IPS-15b (cell line): ENCODE data around the gene CAPN10.

Experiments used
- H3K27me3 ChIP-seq: one replicate; pipeline ENCODE4 v1.6.1; 2013; ENCODE audit warnings: low read length; ENCODE audit not compliant: control insufficient read depth, insufficient read depth
- H3K36me3 ChIP-seq: one replicate; pipeline ENCODE4 v1.6.1; 2013; ENCODE audit warnings: low read length; ENCODE audit not compliant: control insufficient read depth, insufficient read depth
- H3K4me1 ChIP-seq: one replicate; pipeline ENCODE4 v1.6.1; 2013; ENCODE audit warnings: mild to moderate bottlenecking, low read length; ENCODE audit not compliant: control insufficient read depth, insufficient read depth
- H3K4me3 ChIP-seq: one replicate; pipeline ENCODE4 v1.5.1; 2013; ENCODE audit warnings: low read depth, low read length
- H3K9ac ChIP-seq: one replicate; pipeline ENCODE4 v1.6.1; 2013; ENCODE audit warnings: low read depth, mild to moderate bottlenecking, low read length
- H3K9me3 ChIP-seq: one replicate; pipeline ENCODE4 v1.6.1; 2013; ENCODE audit warnings: mild to moderate bottlenecking, low read length; ENCODE audit not compliant: control insufficient read depth, insufficient read depth

Gene CAPN10

GRCh38 chr2:240589375-240589774, 2.8 kb downstream of the CAPN10 start:
- no peaks in the 10 kb centered on the region for H3K27me3 ChIP-seq
- H3K9me3 ChIP-seq = no peaks in the 10 kb centered on the region
- H3K4me3 ChIP-seq = no peak overlapping the region
- H3K36me3 ChIP-seq = peaks cover 16% of the 10 kb centered on the region
- no peak overlapping the region for H3K9ac ChIP-seq
- H3K4me1 ChIP-seq = peaks cover 10% of the 10 kb centered on the region

GRCh38 chr2:240589850-240590525, 3.5 kb downstream of the CAPN10 start:
- no peaks in the 10 kb centered on the region for H3K27me3 ChIP-seq
- peaks cover 16% of the 10 kb centered on the region for H3K36me3 ChIP-seq
- no peaks in the 10 kb centered on the region for H3K9me3 ChIP-seq
- H3K9ac ChIP-seq = no peak overlapping the region
- H3K4me3 ChIP-seq = no peak overlapping the region
- H3K4me1 ChIP-seq = peaks cover 5% of the 10 kb centered on the region

- Histone ChIP-seq H3K9ac (no peak overlapping the region), H3K4me1 (no peaks in the 10 kb centered on the region), H3K9me3 (no peaks in the 10 kb centered on the region), H3K4me3 (no peak overlapping the region), H3K36me3 (peaks cover 16% of the 10 kb centered on the region), H3K27me3 (no peaks in the 10 kb centered on the region)
Observed at GRCh38 chr2:240590681-240591111, 4.2 kb downstream of the CAPN10 start.

DNA sequence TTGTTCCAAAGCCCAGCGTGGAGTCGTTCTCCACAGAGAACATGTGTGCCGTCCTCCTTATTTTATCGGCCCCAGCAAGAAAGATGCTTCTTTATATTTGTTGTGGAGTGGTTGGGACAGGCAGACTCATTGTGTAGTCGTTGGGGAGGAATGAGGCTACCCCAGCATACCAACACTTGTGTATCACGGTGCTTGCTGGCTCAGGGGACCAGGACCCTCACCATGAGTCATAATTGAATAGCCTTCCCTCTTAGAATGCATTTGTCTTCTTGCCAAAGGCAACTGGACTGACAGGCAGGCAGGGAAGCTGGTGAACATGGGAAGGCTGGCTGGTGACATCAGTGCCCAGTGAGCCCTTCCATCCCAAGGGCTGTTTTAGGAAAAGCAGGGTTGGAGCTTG, 4.7 kb downstream of the CAPN10 start:
- Histone ChIP-seq H3K4me1 (no peaks in the 10 kb centered on the region), H3K4me3 (no peak overlapping the region), H3K9ac (no peak overlapping the region), H3K36me3 (peaks cover 17% of the 10 kb centered on the region), H3K27me3 (no peaks in the 10 kb centered on the region), H3K9me3 (no peaks in the 10 kb centered on the region)

DNA sequence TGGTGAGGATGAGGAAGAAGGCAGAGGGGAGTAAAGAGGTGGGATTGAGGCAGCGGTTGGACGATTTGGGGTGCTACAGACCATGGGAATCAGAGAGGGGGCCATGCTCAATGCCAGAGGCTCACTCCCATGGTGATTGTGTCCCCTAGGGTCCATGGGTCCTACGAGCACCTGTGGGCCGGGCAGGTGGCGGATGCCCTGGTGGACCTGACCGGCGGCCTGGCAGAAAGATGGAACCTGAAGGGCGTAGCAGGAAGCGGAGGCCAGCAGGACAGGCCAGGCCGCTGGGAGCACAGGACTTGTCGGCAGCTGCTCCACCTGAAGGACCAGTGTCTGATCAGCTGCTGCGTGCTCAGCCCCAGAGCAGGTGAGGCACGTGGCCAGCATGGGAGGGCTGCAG, 5.2 kb downstream of the CAPN10 start:
- Histone ChIP-seq H3K27me3 (no peaks in the 10 kb centered on the region), H3K9ac (no peak overlapping the region), H3K36me3 (peaks cover 19% of the 10 kb centered on the region), H3K4me3 (no peak overlapping the region), H3K9me3 (no peaks in the 10 kb centered on the region), H3K4me1 (no peaks in the 10 kb centered on the region)

GRCh38 chr2:240593026-240593702, 6.6 kb downstream of the CAPN10 start:
- Histone ChIP-seq H3K9ac (no peak overlapping the region), H3K4me1 (no peaks in the 10 kb centered on the region), H3K36me3 (peaks cover 23% of the 10 kb centered on the region), H3K9me3 (no peaks in the 10 kb centered on the region), H3K27me3 (no peaks in the 10 kb centered on the region), H3K4me3 (no peak overlapping the region)

GRCh38 chr2:240593703-240594451, 7.3 kb downstream of the CAPN10 start:
- peaks cover 23% of the 10 kb centered on the region for H3K36me3 ChIP-seq
- no peaks in the 10 kb centered on the region for H3K4me1 ChIP-seq
- no peaks in the 10 kb centered on the region for H3K9me3 ChIP-seq
- H3K4me3 ChIP-seq = no peak overlapping the region
- no peak overlapping the region for H3K9ac ChIP-seq
- no peaks in the 10 kb centered on the region for H3K27me3 ChIP-seq

GRCh38 chr2:240594511-240595380, 8.2 kb downstream of the CAPN10 start:
- no peak overlapping the region for H3K9ac ChIP-seq
- H3K9me3 ChIP-seq = no peaks in the 10 kb centered on the region
- H3K4me3 ChIP-seq = no peak overlapping the region
- no peaks in the 10 kb centered on the region for H3K4me1 ChIP-seq
- peaks cover 23% of the 10 kb centered on the region for H3K36me3 ChIP-seq
- H3K27me3 ChIP-seq = no peaks in the 10 kb centered on the region

DNA sequence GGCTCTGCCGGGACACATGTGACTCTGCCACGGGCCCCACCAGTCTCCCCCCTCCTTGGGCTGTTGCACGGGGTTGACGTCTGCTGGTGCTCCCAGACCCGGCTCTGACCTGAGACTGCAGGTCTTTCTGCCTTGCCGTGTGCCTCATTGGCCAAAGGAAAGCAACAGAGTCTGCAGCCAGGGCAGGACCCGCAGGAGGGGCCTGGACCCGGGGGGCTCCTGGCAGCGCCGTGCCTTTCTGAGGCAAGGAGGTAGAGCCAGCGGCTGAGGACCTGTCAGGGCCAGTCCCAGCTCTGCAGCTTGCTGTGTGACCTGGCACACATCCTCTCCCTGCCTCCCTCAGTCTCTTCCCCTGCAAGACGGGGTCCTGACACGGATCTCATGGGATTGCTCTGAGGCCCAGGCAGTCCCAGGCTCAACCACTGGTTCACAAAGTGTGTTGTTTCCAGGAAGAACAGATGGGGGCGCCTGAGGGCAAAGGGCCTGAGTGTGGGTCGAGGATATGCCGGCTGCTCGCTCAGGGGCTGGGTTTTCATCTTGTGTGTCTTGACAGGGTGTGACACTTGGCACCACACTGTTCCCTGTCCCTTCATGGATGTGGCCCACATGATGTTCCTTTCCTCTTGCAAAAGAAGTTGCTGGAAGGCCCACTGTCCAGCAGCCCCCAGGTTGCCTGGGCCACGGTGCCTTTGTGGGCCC, 9.0 kb downstream of the CAPN10 start:
- Histone ChIP-seq H3K27me3 (no peaks in the 10 kb centered on the region), H3K36me3 (peaks cover 26% of the 10 kb centered on the region), H3K9ac (no peak overlapping the region), H3K4me1 (no peaks in the 10 kb centered on the region), H3K4me3 (no peak overlapping the region), H3K9me3 (no peaks in the 10 kb centered on the region)

GRCh38 chr2:240596080-240596460, 9.5 kb downstream of the CAPN10 start:
- no peaks in the 10 kb centered on the region for H3K27me3 ChIP-seq
- no peaks in the 10 kb centered on the region for H3K4me1 ChIP-seq
- H3K9ac ChIP-seq = no peak overlapping the region
- H3K4me3 ChIP-seq = no peak overlapping the region
- H3K9me3 ChIP-seq = no peaks in the 10 kb centered on the region
- H3K36me3 ChIP-seq = peaks cover 24% of the 10 kb centered on the region

DNA sequence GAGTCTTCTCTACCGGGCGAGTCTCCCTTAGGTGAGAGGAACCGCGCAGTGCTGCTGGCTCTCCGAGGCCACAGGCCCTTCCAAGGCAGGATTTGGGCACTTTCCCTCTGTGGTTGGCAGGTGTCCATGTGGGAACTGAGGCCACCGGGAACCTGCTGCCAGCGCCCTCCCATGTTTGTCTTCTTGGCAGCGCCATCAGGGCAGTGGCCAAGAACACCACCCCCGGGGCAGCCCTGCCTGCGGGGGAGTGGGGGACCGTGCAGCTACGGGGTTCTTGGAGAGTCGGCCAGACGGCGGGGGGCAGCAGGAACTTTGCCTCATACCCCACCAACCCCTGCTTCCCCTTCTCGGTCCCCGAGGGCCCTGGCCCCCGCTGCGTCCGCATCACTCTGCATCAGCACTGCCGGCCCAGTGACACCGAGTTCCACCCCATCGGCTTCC, 10.0 kb downstream of the CAPN10 start:
- H3K9me3 ChIP-seq = no peaks in the 10 kb centered on the region
- no peaks in the 10 kb centered on the region for H3K27me3 ChIP-seq
- no peaks in the 10 kb centered on the region for H3K4me1 ChIP-seq
- H3K9ac ChIP-seq = no peak overlapping the region
- peaks cover 24% of the 10 kb centered on the region for H3K36me3 ChIP-seq
- no peak overlapping the region for H3K4me3 ChIP-seq
